ENCODE measurements around the gene CACNA2D1.

Gene CACNA2D1

DNA sequence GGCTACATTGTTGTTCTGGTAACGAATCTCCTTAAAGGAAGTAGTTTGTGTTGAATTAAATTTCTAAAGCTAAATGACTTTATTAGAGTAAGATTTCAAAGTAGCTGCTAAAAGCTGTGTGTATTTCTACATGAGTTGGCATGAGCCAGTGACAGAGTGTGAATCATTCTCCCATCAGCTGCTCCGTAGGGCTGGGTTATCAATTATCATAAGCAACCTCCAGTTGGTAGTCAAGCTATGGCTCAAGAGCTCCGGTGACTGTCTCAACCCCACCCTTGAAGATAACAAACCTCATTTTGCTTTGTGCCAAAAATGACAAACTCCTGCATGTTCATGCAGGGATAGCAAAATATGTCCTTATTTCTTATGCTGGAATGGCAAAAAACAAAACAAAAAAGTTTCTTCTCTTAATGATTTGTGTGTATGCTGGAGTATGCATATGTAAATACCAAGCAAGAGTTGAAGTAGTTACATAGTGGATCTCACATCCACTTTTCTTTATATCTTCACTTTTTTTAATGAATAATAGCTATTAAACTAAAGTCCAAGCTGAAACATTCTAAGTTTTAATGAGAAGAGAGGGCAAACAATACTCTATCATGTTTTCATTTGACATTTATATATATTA is 249.4 kb downstream of the CACNA2D1 start:
- TF ChIP-seq, protein P1, sequence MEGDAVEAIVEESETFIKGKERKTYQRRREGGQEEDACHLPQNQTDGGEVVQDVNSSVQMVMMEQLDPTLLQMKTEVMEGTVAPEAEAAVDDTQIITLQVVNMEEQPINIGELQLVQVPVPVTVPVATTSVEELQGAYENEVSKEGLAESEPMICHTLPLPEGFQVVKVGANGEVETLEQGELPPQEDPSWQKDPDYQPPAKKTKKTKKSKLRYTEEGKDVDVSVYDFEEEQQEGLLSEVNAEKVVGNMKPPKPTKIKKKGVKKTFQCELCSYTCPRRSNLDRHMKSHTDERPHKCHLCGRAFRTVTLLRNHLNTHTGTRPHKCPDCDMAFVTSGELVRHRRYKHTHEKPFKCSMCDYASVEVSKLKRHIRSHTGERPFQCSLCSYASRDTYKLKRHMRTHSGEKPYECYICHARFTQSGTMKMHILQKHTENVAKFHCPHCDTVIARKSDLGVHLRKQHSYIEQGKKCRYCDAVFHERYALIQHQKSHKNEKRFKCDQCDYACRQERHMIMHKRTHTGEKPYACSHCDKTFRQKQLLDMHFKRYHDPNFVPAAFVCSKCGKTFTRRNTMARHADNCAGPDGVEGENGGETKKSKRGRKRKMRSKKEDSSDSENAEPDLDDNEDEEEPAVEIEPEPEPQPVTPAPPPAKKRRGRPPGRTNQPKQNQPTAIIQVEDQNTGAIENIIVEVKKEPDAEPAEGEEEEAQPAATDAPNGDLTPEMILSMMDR (conservative IDR thresholded peaks at IDR 0.05; ENCODE audit: low read depth) = no peak
- H3K27ac ChIP-seq = no peak overlapping the region
- ChIA-PET POLR2A (ENCODE audit: low non-redundant PET) (no interaction called here), CTCF (no interaction called here)
- no peak for DNase-seq (ENCODE audit: low spot score)

- no peak for DNase-seq (ENCODE audit: low spot score)
- TF ChIP-seq, protein P1 (conservative IDR thresholded peaks at IDR 0.05; ENCODE audit: low read depth) = no peak
- ChIA-PET POLR2A (ENCODE audit: low non-redundant PET) (no interaction called here), CTCF (no interaction called here)
- no peak overlapping the region for H3K27ac ChIP-seq
Observed at GRCh38 chr7:82188636-82189035, 254.9 kb downstream of the CACNA2D1 start.

GRCh38 chr7:82185443-82185842 is 258.1 kb downstream of the CACNA2D1 start:
- TF ChIP-seq, protein P1 (conservative IDR thresholded peaks at IDR 0.05; ENCODE audit: low read depth) = no peak
- H3K27ac ChIP-seq = no peak overlapping the region
- ChIA-PET POLR2A (ENCODE audit: low non-redundant PET) (no interaction called here), CTCF (no interaction called here)
- no peak for DNase-seq (ENCODE audit: low spot score)

DNA sequence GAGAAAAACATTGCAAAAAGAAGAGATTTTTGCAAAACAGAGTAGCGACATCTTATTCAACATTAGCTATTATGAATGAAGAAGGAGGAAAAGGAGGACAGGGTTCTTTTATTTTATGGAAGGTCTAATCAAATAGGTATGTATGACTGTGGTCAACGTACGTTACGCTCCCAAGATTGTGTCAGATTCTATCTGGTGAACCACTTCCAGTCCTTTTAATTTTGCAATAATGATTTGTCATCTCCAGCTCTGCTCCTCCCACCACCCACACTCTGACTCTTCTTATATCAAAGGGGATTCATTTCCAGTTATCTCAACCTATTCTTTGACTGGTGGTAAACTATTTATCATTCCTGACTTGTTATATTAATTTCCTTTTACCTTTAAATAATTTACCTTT is 259.9 kb downstream of the CACNA2D1 start:
- peak; percentile 36 for DNase-seq (ENCODE audit: low spot score)
- ChIA-PET POLR2A (ENCODE audit: low non-redundant PET) (no interaction called here), CTCF (no interaction called here)
- H3K27ac ChIP-seq = no peak overlapping the region
- TF ChIP-seq, protein P1 (conservative IDR thresholded peaks at IDR 0.05; ENCODE audit: low read depth) = no peak

DNA sequence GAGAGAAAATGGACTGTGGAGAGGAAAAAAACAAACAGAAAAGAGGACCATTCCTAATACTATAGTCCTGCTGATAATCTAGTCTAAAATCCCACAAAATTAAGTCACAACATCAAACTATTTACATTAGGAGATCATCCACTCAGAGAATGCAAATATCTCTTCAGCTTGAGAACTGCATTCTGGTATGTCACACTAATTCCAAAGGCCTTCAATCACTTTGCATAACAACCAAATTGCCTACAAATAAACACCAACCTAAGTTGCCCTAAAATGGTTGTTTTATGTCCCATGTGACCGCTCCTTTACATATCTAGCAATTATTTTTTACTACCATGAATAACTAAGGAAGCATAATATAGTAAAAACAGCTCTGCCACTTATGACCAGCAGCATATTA is 264.3 kb downstream of the CACNA2D1 start:
- TF ChIP-seq, protein P1 (conservative IDR thresholded peaks at IDR 0.05; ENCODE audit: low read depth) = no peak
- CTCF ChIA-PET = no interaction called here
- DNase-seq (ENCODE audit: low spot score) = no peak
- POLR2A ChIA-PET (ENCODE audit: low non-redundant PET) = no interaction called here
- H3K27ac ChIP-seq = no peak overlapping the region

- DNase-seq (ENCODE audit: low spot score) = no peak
- no peak overlapping the region for H3K27ac ChIP-seq
- ChIA-PET CTCF (no interaction called here), POLR2A (ENCODE audit: low non-redundant PET) (no interaction called here)
- TF ChIP-seq, protein P1 (conservative IDR thresholded peaks at IDR 0.05; ENCODE audit: low read depth) = no peak
Observed at GRCh38 chr7:82175319-82175718, 268.3 kb downstream of the CACNA2D1 start.
